IPS-NIHi7 (cell line): ENCODE results near the gene PCDHGB7.
"Not testable (repeated sequence)": the region's sequence is repeated elsewhere in the genome, so short reads cannot be mapped to it uniquely, and the experiment has no call there.

Experiments used
- DNase-seq: peaks from one replicate; pipeline ENCODE4 v3.0.0; 2012; ENCODE audit warnings: mixed read lengths; ENCODE audit errors: extremely low spot score

Gene PCDHGB7

DNA sequence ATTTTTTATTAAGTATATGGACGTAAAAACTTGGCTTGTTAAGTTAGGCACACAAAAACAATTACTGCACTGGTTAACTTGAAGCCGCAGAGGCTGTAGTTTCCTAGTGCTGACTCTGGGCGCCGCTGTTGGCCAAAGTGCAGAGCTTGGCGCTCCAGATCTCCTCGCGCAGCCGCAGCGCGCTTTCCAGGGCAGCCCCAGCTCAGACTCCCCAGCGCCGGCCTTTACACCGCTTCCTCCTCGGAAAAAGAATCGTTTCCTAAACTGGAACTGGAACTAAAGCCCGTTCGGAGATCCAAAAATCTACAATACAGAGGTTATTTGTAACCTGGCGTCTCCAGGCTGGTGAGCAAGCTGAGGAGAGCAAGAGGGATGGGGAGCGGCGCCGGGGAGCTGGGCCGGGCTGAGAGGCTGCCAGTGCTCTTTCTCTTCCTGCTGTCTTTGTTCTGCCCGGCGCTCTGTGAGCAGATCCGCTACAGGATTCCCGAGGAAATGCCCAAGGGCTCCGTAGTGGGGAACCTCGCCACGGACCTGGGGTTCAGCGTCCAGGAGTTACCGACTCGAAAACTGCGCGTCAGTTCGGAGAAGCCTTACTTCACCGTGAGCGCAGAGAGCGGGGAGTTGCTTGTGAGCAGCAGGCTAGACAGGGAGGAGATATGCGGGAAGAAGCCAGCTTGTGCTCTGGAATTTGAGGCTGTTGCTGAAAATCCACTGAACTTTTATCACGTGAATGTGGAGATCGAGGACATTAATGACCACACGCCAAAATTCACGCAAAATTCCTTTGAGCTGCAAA is 19.5 kb upstream of the PCDHGB7 start, which contains the start of gene PCDHGB5:
Gene PCDHGB5, plus strand, starts transcription at position 192 of the 796 bp plus-strand sequence. Its CDS starts 181 bp downstream, at position 373.
- DNase-seq = not testable (repeated sequence)

DNA sequence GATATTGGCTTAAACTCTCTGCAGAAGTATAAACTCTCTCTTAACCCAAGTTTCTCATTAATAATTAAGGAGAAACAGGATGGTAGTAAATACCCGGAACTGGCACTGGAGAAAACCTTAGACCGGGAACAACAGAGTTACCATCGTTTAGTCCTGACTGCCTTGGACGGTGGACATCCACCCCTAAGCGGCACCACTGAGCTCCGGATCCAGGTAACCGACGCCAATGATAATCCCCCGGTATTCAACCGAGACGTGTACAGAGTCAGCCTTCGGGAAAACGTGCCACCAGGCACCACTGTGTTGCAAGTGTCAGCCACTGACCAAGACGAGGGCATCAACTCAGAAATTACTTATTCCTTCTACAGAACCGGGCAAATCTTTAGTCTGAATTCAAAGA is 18.9 kb upstream of the PCDHGB7 start:
- no peak for DNase-seq

DNA sequence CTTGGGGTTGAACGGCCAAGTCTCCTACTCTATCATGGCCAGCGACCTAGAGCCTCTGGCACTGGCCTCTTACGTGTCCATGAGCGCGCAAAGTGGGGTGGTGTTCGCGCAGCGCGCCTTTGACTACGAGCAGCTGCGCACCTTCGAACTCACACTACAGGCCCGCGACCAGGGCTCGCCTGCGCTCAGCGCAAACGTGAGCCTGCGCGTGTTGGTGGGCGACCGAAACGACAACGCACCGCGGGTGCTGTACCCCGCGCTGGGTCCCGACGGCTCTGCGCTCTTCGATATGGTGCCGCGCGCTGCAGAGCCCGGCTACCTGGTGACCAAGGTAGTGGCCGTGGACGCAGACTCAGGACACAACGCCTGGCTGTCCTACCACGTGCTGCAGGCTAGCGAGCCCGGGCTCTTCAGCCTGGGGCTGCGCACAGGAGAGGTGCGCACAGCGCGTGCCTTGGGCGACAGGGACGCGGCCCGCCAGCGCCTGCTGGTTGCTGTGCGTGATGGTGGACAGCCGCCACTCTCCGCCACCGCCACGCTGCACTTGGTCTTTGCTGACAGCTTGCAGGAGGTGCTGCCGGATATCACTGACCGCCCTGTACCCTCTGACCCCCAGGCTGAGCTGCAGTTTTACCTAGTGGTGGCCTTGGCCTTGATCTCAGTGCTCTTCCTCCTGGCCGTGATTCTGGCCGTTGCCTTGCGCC is 17.8 kb upstream of the PCDHGB7 start:
- no peak for DNase-seq

DNA sequence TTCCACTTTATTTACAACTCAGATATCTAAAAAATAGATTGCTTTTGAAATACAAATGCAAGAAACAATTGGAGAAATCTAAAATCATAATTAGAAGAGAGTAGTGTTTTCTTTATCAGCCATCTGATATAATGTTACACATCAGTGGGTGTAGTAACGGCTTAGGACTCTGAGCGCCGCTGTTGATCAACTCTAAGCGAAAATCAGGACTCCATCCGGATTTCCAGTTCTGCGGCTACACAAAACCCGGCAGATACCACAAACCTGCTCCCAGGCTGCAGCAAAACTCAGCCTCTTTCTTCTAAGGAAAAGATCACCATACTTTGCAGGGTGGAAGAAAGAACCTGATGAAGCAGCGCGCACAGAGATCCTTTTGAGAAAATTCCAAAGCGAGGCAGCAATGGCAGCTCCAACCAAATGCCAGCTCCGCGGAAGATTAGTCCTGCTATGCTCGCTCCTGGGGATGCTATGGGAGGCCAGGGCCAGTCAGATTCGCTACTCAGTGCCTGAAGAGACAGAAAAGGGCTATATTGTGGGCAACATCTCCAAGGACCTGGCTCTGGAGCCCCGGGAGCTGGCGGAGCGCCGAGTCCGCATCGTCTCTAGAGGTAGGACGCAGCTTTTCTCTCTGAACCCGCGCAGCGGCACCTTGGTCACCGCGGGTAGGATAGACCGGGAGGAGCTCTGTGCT is 14.8 kb upstream of the PCDHGB7 start, which contains the start of gene PCDHGA9:
Gene PCDHGA9, plus strand, starts transcription at position 226 of the 691 bp plus-strand sequence. Its CDS starts 175 bp downstream, at position 401.
- DNase-seq = peak; percentile 17

DNA sequence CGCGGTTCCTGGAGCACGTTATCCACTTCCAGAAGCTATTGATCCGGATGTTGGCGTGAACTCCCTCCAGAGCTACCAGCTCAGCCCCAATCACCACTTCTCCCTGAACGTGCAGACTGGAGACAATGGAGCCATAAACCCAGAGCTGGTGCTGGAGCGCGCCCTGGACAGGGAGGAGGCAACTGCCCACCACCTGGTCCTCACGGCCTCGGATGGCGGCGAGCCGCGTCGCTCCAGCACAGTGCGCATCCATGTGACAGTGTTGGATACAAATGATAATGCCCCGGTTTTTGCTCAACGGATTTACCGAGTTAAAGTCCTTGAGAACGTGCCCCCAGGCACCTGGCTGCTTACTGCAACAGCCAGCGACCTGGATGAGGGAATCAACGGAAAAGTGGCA is 14.1 kb upstream of the PCDHGB7 start:
- DNase-seq = no peak

DNA sequence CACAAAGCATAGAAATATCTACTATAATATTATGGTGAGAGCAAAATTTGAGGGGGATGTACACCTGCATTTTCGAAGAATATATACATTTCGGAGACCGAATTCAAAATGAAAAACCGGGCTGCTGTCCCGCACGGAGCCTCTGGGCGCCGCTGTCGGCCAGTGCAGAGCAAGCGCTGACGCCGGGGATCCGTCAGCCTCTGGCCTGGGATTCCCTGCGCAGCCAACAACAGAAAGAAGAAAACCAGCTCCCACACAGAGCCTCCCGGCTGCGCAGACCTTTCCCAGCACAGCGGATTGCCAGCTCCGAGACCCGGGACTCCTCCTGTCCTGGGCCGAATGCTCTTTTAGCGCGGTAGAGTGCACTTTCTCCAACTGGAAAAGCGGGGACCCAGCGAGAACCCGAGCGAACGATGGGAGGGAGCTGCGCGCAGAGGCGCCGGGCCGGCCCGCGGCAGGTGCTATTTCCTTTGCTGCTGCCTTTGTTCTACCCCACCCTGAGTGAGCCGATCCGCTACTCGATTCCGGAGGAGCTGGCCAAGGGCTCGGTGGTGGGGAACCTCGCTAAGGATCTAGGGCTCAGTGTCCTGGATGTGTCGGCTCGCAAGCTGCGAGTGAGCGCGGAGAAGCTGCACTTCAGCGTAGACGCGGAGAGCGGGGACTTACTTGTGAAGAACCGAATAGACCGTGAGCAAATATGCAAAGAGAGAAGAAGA is 9.5 kb upstream of the PCDHGB7 start, which contains the start of gene PCDHGB6:
Gene PCDHGB6, plus strand, starts transcription at position 232 of the 716 bp plus-strand sequence. Its CDS starts 182 bp downstream, at position 414.
- peak; percentile 82 for DNase-seq

DNA sequence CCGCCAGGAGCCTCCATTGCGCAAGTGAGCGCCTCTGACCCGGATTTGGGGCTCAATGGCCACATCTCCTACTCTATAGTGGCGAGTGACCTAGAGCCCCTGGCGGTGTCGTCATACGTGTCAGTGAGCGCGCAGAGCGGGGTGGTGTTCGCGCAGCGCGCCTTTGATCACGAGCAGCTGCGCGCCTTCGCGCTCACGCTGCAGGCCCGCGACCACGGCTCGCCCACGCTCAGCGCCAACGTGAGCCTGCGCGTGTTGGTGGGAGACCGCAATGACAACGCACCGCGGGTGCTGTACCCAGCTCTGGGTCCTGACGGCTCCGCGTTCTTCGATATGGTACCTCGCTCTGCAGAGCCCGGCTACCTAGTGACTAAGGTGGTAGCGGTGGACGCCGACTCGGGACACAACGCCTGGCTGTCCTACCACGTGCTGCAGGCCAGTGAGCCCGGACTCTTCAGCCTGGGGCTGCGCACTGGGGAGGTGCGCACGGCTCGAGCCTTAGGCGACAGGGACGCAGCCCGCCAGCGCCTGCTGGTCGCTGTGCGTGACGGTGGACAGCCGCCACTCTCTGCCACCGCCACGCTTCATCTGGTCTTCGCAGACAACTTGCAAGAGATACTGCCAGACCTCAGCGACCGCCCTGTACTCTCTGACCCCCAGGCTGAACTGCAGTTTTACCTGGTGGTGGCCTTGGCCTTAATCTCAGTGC is 7.7 kb upstream of the PCDHGB7 start:
- DNase-seq = no peak

DNA sequence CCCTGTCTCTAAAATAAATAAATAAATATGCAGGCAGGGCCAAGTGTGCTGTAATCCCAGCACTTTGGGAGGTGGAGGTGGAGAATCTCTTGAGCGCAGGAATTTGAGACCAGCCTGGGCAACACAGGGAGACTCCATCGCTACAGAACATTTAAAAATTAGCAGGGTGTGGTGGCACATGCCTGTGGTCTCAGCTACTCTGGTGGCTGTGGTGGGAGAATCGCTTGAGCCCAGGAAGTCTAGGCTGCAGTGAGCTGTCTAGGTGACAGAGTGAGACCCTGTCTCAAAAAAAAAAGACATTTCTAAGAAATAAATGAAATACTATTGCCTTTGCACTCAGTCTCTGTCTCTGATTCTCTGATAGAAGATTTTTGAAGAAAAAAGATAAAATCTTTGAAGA is 5.9 kb upstream of the PCDHGB7 start:
- no peak for DNase-seq

DNA sequence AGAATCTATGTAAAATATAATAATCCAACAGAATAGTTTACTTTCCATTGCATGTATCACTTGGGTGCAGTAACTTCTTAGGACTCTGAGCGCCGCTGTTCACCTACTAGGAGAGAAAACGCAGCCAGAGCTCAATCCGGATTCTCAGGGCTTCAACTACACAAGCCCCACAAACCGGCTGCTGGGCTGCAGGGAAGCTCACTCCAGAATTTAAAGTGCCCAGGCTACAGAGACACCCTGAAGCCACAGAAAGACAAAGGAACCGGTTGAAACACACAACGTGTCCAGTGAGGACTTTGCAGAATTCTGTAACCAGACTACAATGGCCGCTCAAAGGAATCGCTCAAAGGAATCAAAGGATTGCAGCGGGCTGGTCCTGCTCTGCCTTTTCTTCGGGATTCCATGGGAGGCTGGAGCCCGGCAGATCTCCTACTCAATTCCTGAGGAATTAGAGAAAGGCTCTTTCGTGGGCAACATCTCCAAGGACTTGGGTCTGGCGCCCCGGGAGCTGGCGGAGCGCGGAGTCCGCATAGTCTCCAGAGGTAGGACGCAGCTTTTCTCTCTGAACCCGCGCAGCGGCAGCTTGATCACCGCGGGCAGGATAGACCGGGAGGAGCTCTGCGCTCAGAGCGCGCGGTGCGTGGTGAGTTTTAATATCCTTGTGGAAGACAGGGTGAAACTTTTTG is 4.5 kb upstream of the PCDHGB7 start, which contains the start of gene PCDHGA10:
Gene PCDHGA10, plus strand, starts transcription at position 134 of the 686 bp plus-strand sequence. Its CDS starts 189 bp downstream, at position 323.
- DNase-seq = peak; percentile 51

DNA sequence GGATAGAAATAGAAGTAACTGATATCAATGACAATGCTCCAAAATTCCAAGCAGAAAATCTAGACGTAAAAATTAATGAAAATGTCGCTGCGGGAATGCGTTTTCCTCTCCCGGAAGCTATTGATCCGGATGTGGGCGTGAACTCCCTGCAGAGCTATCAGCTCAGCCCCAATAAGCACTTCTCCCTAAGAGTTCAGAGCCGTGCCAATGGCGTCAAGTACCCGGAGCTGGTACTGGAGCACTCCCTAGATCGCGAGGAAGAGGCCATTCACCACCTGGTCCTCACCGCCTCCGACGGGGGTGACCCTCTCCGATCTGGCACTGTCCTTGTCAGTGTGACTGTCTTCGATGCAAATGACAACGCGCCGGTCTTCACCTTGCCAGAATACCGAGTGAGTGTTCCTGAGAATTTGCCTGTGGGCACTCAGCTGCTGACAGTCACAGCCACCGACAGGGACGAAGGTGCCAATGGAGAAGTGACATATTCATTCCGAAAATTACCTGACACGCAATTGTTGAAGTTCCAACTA is 3.9 kb upstream of the PCDHGB7 start:
- no peak for DNase-seq

DNA sequence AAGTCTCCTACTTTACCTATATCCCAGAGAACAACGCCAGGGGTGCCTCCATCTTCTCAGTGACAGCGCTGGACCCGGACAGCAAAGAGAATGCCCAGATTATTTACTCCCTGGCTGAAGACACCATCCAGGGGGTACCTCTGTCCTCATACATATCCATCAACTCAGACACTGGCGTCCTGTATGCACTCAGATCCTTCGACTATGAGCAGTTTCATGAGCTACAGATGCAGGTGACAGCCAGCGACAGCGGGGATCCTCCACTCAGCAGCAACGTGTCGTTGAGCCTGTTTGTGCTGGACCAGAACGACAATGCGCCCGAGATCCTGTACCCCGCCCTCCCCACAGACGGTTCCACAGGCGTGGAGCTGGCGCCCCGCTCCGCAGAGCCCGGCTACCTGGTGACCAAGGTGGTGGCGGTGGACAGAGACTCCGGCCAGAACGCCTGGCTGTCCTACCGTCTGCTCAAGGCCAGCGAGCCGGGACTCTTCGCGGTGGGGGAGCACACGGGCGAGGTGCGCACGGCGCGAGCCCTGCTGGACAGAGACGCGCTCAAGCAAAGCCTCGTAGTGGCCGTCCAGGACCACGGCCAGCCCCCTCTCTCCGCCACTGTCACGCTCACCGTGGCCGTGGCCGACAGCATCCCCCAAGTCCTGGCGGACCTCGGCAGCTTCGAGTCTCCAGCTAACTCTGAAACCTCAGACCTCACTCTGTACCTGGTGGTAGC is 2.8 kb upstream of the PCDHGB7 start:
- DNase-seq = not testable (repeated sequence)

DNA sequence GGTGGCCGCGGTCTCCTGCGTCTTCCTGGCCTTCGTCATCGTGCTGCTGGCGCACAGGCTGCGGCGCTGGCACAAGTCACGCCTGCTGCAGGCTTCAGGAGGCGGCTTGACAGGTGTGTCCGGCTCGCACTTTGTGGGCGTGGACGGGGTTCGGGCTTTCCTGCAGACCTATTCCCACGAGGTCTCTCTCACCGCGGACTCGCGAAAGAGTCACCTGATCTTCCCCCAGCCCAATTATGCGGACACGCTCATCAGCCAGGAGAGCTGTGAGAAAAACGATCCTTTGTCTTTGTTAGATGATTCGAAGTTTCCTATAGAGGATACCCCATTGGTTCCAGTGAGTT is 2.2 kb upstream of the PCDHGB7 start:
- not testable (repeated sequence) for DNase-seq

DNA sequence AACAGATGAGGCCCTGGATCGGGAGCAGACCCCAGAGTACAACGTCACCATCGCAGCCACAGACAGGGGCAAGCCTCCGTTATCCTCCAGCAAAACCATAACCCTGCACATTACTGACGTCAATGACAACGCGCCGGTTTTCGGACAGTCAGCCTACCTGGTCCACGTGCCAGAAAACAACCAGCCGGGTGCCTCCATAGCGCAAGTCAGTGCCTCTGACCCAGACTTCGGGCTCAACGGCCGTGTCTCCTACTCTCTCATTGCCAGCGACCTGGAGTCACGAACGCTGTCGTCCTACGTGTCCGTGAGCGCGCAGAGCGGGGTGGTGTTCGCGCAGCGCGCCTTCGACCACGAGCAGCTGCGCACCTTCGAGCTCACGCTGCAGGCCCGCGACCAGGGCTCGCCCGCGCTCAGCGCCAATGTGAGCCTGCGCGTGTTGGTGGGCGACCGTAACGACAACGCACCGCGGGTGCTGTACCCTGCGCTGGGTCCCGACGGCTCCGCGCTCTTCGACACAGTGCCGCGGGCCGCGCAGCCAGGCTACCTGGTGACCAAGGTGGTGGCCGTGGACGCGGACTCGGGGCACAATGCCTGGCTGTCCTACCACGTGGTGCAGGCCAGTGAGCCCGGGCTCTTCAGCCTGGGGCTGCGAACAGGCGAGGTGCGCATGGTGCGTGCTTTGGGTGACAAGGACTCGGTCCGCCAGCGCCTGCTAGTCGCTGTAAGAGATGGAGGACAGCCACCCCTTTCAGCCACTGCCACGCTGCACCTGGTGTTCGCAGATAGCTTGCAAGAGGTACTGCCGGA is 1.8 kb downstream of the PCDHGB7 start:
- no peak for DNase-seq

DNA sequence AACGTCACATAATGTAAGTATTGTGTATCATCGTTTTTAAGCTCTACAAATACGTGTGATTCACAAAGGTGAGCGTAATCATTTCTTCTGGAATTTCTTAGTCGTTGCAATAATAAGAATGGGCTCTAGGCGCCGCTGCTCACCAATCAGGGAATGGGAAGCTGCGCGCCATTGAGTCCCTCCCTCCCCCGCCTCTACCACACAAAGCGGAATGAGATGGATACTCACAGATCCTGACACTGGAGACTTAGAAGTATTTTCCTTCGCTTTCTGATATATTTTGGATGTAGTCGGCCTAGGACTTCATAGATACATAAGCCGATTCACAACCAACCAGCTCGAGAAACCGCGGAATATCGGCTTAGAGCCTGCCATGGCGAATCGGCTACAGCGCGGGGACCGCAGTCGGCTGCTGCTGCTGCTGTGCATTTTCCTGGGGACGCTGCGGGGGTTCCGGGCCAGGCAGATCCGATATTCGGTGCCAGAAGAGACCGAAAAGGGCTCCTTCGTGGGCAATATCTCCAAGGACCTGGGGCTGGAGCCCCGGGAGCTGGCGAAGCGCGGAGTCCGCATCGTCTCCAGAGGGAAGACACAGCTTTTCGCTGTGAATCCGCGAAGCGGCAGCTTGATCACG is 3.5 kb downstream of the PCDHGB7 start, which contains the start of gene PCDHGA11:
Gene PCDHGA11, plus strand, starts transcription at position 197 of the 634 bp plus-strand sequence. Its CDS starts 177 bp downstream, at position 374.
- DNase-seq = peak; percentile 73

DNA sequence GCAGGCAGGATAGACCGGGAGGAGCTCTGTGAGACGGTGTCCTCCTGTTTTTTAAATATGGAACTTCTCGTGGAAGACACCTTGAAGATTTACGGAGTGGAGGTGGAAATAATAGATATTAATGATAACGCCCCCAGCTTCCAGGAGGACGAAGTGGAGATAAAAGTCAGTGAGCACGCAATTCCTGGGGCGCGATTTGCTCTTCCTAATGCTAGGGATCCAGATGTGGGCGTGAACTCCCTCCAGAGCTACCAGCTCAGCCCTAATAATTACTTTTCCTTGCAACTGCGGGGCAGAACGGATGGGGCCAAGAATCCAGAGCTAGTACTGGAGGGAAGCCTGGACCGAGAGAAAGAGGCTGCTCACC is 4.0 kb downstream of the PCDHGB7 start:
- peak; percentile 18 for DNase-seq

DNA sequence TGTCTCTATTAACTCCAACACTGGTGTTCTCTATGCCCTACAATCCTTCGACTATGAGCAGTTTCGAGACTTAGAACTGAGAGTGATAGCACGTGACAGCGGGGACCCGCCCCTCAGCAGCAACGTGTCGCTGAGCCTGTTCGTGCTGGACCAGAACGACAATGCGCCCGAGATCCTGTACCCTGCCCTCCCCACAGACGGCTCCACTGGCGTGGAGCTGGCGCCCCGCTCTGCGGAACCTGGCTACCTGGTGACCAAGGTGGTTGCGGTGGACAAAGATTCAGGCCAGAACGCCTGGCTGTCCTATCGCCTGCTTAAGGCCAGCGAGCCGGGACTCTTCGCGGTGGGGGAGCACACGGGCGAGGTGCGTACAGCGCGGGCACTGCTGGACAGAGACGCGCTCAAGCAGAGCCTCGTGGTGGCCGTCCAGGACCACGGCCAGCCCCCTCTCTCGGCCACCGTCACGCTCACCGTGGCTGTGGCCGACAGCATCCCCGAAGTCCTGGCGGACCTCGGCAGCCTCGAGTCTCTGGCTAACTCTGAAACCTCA is 5.3 kb downstream of the PCDHGB7 start:
- DNase-seq = no peak

DNA sequence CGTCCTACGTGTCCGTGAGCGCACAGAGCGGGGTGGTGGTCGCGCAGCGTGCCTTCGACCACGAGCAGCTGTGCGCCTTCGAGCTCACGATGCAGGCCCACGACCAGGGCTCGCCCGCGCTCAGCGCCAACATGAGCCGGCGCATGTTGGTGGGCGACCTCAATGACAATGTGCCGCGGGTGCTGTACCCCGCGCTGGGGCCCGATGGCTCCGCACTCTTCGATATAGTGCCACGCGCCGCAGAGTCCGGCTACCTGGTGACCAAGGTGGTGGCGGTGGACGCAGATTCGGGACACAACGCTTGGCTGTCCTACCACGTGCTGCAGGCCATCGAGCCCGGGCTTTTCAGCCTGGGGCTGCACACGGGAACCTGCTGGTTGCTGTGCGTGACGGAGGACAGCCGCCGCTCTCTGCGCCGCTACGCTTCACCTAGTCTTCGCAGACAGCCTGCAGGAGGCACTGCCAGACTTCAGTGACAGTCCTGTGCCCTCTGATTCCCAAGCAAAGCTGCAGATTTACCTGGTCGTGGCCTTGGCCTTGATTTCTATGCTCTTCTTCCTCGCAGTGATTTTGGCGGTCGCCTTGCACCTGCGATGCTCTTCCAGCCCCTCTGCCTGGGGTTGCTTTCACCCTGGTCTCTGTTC is 10.4 kb downstream of the PCDHGB7 start:
- DNase-seq = no peak
